ENCODE measurements around the gene PCCA.

The PCCA gene

GRCh38 chr13:100532090-100532766, 443.3 kb downstream of the PCCA start:
- no peak for DNase-seq

GRCh38 chr13:100532836-100533435, 444.0 kb downstream of the PCCA start:
- no peak for DNase-seq

GRCh38 chr13:100533588-100534041, 444.7 kb downstream of the PCCA start:
- no peak for DNase-seq

GRCh38 chr13:100534147-100534843, 445.4 kb downstream of the PCCA start:
- no peak for DNase-seq

- no peak for DNase-seq
Measured at GRCh38 chr13:100534911-100535310, 446.0 kb downstream of the PCCA start.

- no peak for DNase-seq
Measured at GRCh38 chr13:100535426-100536135, 446.7 kb downstream of the PCCA start.

GRCh38 chr13:100536643-100537180, 447.8 kb downstream of the PCCA start:
- DNase-seq: no peak

GRCh38 chr13:100537486-100537885, 448.6 kb downstream of the PCCA start:
- DNase-seq: no peak

- DNase-seq: no peak
Measured at GRCh38 chr13:100537951-100538462, 449.1 kb downstream of the PCCA start.

GRCh38 chr13:100540621-100541020, 451.7 kb downstream of the PCCA start:
- no peak for DNase-seq

GRCh38 chr13:100541897-100542825, 453.3 kb downstream of the PCCA start:
- no peak for DNase-seq

- DNase-seq: no peak
Measured at GRCh38 chr13:100542826-100543156, 453.9 kb downstream of the PCCA start.

GRCh38 chr13:100543872-100544602, 455.1 kb downstream of the PCCA start:
- no peak for DNase-seq

- DNase-seq: no peak
Measured at GRCh38 chr13:100544866-100545683, 456.2 kb downstream of the PCCA start.

- no peak for DNase-seq
Measured at GRCh38 chr13:100545684-100546061, 456.8 kb downstream of the PCCA start.

- no peak for DNase-seq
Measured at GRCh38 chr13:100546713-100547405, 458.0 kb downstream of the PCCA start.

GRCh38 chr13:100547791-100548201, 458.9 kb downstream of the PCCA start:
- DNase-seq: no peak

- no peak for DNase-seq
Measured at GRCh38 chr13:100549316-100549715, 460.4 kb downstream of the PCCA start.

- DNase-seq: no peak
Measured at GRCh38 chr13:100552755-100553154, 463.9 kb downstream of the PCCA start.

GRCh38 chr13:100559886-100560285, 471.0 kb downstream of the PCCA start:
- no peak for DNase-seq
